ENCODE results near the gene CA10.

- TF ChIP-seq EZH2 (IDR thresholded peaks at IDR 0.05; ENCODE audit: borderline replicate concordance, low read depth, low read length, severe bottlenecking) = no peak
- no peak for TF ChIP-seq CTCF (IDR thresholded peaks at IDR 0.05; ENCODE audit: extremely low read depth in 1 of 2, insufficient read depth in 1 of 2, low read depth in 1 of 2, low read length in 2 of 2)
- TF ChIP-seq POLR2AphosphoS5 (IDR thresholded peaks at IDR 0.05; ENCODE audit: insufficient read depth, low read depth, low read length) = no peak
- no peak for TF ChIP-seq POLR2A (IDR thresholded peaks at IDR 0.05; ENCODE audit: low read depth, low read length)
- TF ChIP-seq JUN (IDR thresholded peaks at IDR 0.05; ENCODE audit: borderline replicate concordance, insufficient read depth, insufficient read length, low read depth) = no peak
Measured at GRCh38 chr17:51743477-51743876, 415.0 kb downstream of the CA10 start.
